Measurements from ENCODE around the gene SLC41A3.
"Not testable (repeated sequence)": the region's sequence is repeated elsewhere in the genome, so short reads cannot be mapped to it uniquely, and the experiment has no call there.

The SLC41A3 gene

GRCh38 chr3:126053949-126054569, 29.9 kb downstream of the SLC41A3 start:
- no peak for DNase-seq (ENCODE audit: low read depth in 3 of 3)

- DNase-seq (ENCODE audit: low read depth in 3 of 3): no peak
These were observed 30.4 kb downstream of the SLC41A3 start for GRCh38 chr3:126053513-126053912.

GRCh38 chr3:126052196-126053058, 31.5 kb downstream of the SLC41A3 start:
- no peak for DNase-seq (ENCODE audit: low read depth in 3 of 3)

GRCh38 chr3:126051741-126052140, 32.2 kb downstream of the SLC41A3 start:
- DNase-seq (ENCODE audit: low read depth in 3 of 3): no peak

- no peak for DNase-seq (ENCODE audit: low read depth in 3 of 3)
These were observed 32.7 kb downstream of the SLC41A3 start for GRCh38 chr3:126051234-126051633.

- no peak for DNase-seq (ENCODE audit: low read depth in 3 of 3)
These were observed 33.3 kb downstream of the SLC41A3 start for GRCh38 chr3:126050626-126051025.

GRCh38 chr3:126050050-126050392, 33.9 kb downstream of the SLC41A3 start:
- DNase-seq (ENCODE audit: low read depth in 3 of 3): no peak

- no peak for DNase-seq (ENCODE audit: low read depth in 3 of 3)
These were observed 34.5 kb downstream of the SLC41A3 start for GRCh38 chr3:126049289-126050049.

GRCh38 chr3:126040386-126040785, 43.5 kb downstream of the SLC41A3 start:
- DNase-seq (ENCODE audit: low read depth in 3 of 3): no peak

GRCh38 chr3:126039870-126040269, 44.1 kb downstream of the SLC41A3 start:
- DNase-seq (ENCODE audit: low read depth in 3 of 3): no peak

- not testable (repeated sequence) for DNase-seq (ENCODE audit: low read depth in 3 of 3)
These were observed 45.1 kb downstream of the SLC41A3 start for GRCh38 chr3:126038791-126039190.

- no peak for DNase-seq (ENCODE audit: low read depth in 3 of 3)
These were observed 47.8 kb downstream of the SLC41A3 start for GRCh38 chr3:126036056-126036549.

- DNase-seq (ENCODE audit: low read depth in 3 of 3): no peak
These were observed 48.4 kb downstream of the SLC41A3 start for GRCh38 chr3:126035362-126036050.

- DNase-seq (ENCODE audit: low read depth in 3 of 3): no peak
These were observed 49.2 kb downstream of the SLC41A3 start for GRCh38 chr3:126034481-126035361.

GRCh38 chr3:126033765-126034164, 50.2 kb downstream of the SLC41A3 start:
- DNase-seq (ENCODE audit: low read depth in 3 of 3): no peak

GRCh38 chr3:126033051-126033745, 50.7 kb downstream of the SLC41A3 start:
- no peak for DNase-seq (ENCODE audit: low read depth in 3 of 3)

- no peak for DNase-seq (ENCODE audit: low read depth in 3 of 3)
These were observed 51.9 kb downstream of the SLC41A3 start for GRCh38 chr3:126031981-126032471.

- no peak for DNase-seq (ENCODE audit: low read depth in 3 of 3)
These were observed 53.5 kb downstream of the SLC41A3 start for GRCh38 chr3:126030455-126030854.

GRCh38 chr3:126029241-126029640, 54.7 kb downstream of the SLC41A3 start:
- DNase-seq (ENCODE audit: low read depth in 3 of 3): no peak

GRCh38 chr3:126028096-126028495, 55.8 kb downstream of the SLC41A3 start:
- no peak for DNase-seq (ENCODE audit: low read depth in 3 of 3)
